Lower leg skin (tissue), 4 donors: ENCODE results near the gene FMR1. TPM values are rescaled to one million over a fixed set of nuclear protein-coding genes. Genes with fewer than 3 reads are reported as not detected.
A peak's percentile ranks its signal among the peaks of the same experiment; 100 is the strongest.

Experiments used
- DNase-seq, 2 donors: peaks; one replicate each; pipeline ENCODE4 v3.0.0-alpha.2; 2019; ENCODE audit warnings: low spot score in 2 of 2
- H3K4me3 ChIP-seq: fragments of 200-600 bp; sonication (generic); 2 replicates; pipeline ENCODE4 v1.5.1; 2017; ENCODE audit warnings: mild to moderate bottlenecking, low read depth; ENCODE audit not compliant: poor library complexity, severe bottlenecking
- CTCF ChIP-seq, 3 donors: fragments of 450-650 bp; IDR thresholded peaks; one replicate each; pipeline ENCODE4 v1.5.1; 2016; ENCODE audit warnings: antibody characterized with exemption in 3 of 3, mild to moderate bottlenecking in 3 of 3, moderate library complexity in 2 of 3
- POLR2A ChIP-seq, 2 donors: fragments of 450-650 bp; IDR thresholded peaks; one replicate each; pipeline ENCODE4 v1.6.1; 2016 to 2017; ENCODE audit warnings: antibody characterized with exemption in 2 of 2, mild to moderate bottlenecking in 1 of 2, moderate library complexity in 1 of 2
- WGBS, 2 donors: methylation state at CpG; one replicate each; pipeline ENCODE4 v1.1.5; 2018; 5-methylcytosine and 5-hydroxymethylcytosine counted together
- intact Hi-C: fragments of 100-400 bp; cut with DNase I; formaldehyde crosslinking; loops from one replicate; pipeline ENCODE4 v1.15.0; 2023; ENCODE audit warnings: low total_unique reads
- total RNA-seq, 4 donors: library from RNA; depleted of rRNA; stranded (reverse); fragments of >200 nt; gene quantifications; one replicate each; pipeline ENCODE4 v1.1.0, GENCODE V29; 2016

Gene FMR1
- total RNA-seq, 4 donors from 2014 or later, result 20.9 to 37.0 (median 26.3) TPM

GRCh38 chrX:147910607-147911006 is 1.1 kb upstream of the FMR1 start:
- 69 to 71% methylated on average over 9 of the region's 9 CpGs for WGBS, 2 donors
- TF ChIP-seq CTCF (IDR thresholded peaks at IDR 0.05), result no peak
- TF ChIP-seq POLR2A (IDR thresholded peaks at IDR 0.05), result no peak
- H3K4me3 ChIP-seq, result no peak overlapping the region
- intact Hi-C loops, result no loop called here
- DNase-seq, result no peak

DNA sequence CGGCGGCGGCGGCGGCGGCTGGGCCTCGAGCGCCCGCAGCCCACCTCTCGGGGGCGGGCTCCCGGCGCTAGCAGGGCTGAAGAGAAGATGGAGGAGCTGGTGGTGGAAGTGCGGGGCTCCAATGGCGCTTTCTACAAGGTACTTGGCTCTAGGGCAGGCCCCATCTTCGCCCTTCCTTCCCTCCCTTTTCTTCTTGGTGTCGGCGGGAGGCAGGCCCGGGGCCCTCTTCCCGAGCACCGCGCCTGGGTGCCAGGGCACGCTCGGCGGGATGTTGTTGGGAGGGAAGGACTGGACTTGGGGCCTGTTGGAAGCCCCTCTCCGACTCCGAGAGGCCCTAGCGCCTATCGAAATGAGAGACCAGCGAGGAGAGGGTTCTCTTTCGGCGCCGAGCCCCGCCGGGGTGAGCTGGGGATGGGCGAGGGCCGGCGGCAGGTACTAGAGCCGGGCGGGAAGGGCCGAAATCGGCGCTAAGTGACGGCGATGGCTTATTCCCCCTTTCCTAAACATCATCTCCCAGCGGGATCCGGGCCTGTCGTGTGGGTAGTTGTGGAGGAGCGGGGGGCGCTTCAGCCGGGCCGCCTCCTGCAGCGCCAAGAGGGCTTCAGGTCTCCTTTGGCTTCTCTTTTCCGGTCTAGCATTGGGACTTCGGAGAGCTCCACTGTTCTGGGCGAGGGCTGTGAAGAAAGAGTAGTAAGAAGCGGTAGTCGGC is 528 bp downstream of the FMR1 start:
- intact Hi-C loops, result no loop called here
- TF ChIP-seq POLR2A (IDR thresholded peaks at IDR 0.05) (no peak), CTCF (IDR thresholded peaks at IDR 0.05) (no peak)
- 0 to 37% methylated on average over 6 to 50 of the region's 58 CpGs for WGBS, 2 donors
- H3K4me3 ChIP-seq, result peak overlapping the region; percentile 59
- peak; percentile 19 to 85 for DNase-seq

- intact Hi-C loops, result no loop called here
- no peak for DNase-seq
- no peak for TF ChIP-seq CTCF (IDR thresholded peaks at IDR 0.05)
- no peak for TF ChIP-seq POLR2A (IDR thresholded peaks at IDR 0.05)
- no peak overlapping the region for H3K4me3 ChIP-seq
- WGBS, 2 donors, result 63 to 71% methylated on average over 6 of the region's 6 CpGs
Observed at GRCh38 chrX:147913570-147913969, 1.9 kb downstream of the FMR1 start.

DNA sequence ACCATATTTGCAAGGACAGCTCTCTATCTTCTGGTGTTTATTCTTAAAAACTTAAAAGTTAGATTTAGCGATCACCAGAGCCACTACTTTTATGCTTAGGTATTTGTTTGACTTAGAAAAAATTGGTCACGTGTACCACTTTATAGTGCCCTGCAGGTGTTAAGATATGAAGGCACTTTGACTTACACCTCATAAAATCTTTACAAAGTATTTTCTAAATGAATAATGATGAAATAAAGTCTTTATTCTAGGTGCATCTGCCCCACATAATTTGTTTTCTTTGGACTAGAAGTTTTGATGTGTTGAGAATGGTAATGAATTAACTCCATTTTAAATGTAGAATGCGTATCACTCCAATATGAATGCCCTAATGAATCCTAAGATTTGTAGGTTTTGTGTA is 2.9 kb downstream of the FMR1 start:
- no peak overlapping the region for H3K4me3 ChIP-seq

DNA sequence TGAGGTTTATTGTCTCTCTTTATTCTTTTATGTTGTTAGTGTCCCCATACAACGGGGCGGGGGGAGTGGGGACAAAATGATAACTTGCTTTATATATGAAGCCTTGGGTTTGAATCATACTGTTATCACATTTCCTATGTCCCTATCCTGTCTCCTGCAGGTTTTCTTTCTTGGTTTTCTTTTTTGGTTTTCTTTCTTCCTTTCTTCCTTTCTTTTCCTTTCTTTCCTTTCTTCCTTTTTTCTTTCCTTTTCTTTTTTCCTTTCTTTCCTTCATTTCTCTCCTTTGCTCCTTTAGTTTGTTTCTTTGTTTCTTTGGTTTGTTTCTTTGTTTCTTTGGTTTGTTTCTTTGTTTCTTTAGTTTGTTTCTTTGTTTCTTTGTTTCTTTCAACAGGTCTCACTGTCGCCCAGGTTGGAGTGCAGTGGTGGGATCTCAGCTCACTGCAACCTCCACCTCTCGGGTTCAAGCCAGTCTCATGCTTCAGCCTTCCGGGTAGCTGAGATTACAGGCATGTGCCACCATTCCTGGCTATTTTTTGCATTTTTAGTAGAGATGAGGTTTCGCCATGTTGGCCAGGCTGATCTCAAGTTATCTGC is 4.8 kb downstream of the FMR1 start:
- TF ChIP-seq CTCF (IDR thresholded peaks at IDR 0.05) (no peak), POLR2A (IDR thresholded peaks at IDR 0.05) (no peak)
- WGBS, 2 donors, result 78 to 90% methylated on average over 6 of the region's 6 CpGs
- DNase-seq, result no peak
- intact Hi-C loops, result no loop called here
- no peak overlapping the region for H3K4me3 ChIP-seq

More for the DNA sequence above, 2.9 kb downstream of the FMR1 start:
- 65 to 69% methylated on average over 3 of the region's 3 CpGs for WGBS, 2 donors
- no peak for DNase-seq
- intact Hi-C loops, result no loop called here
- TF ChIP-seq POLR2A (IDR thresholded peaks at IDR 0.05), result no peak
- no peak for TF ChIP-seq CTCF (IDR thresholded peaks at IDR 0.05)
